ENCODE results near the gene MGAT4A. TPM values are rescaled to one million over a fixed set of nuclear protein-coding genes. Genes with fewer than 3 reads are reported as not detected.

MGAT4A gene
- total and polyA plus RNA-seq, 2 of the 8 experiments (the other 6 are each of a cell fraction or from before 2014, with no cell fraction given): 1.4 to 7.7 TPM

DNA sequence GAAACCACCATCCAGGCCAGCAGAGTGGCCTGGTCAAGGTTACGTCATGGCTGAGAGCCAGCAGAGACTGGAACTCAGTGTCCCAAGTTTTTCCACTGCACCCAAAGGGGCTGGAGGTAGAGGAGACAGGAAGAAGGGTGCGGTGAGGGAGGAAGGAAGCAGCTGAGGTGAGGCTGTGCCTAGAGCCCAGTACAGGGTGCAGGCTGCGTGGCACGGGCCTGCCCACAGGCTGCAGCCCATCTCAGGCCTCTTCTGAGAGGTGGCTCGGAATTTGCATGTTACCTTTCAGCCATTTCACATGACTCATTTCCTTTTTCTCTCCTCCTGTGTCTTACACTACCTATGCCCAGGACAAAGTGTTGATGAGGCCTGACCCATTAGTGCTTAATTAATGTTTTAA, 13.7 kb upstream of the MGAT4A start:
- Histone ChIP-seq H4K5ac (ENCODE audit: insufficient read length, low read depth, low read length) (no peak overlapping the region), H3K36me3 (ENCODE audit: control insufficient read depth in 2 of 4, insufficient read depth in 4 of 4, low read length in 3 of 4) (no peaks in the 10 kb centered on the region), H2BK12ac (ENCODE audit: low read depth, low read length) (no peak overlapping the region), H3K4ac (replicated peaks; ENCODE audit: insufficient read length, low read depth, low read length) (no peak overlapping the region), H3K56ac (replicated peaks; ENCODE audit: insufficient read length, low read depth, low read length) (no peak overlapping the region), H3K23ac (ENCODE audit: insufficient read length) (no peak overlapping the region), H2BK15ac (ENCODE audit: low read length) (no peak overlapping the region), H4K8ac (ENCODE audit: extremely low read depth, insufficient read depth, low read length) (no peak overlapping the region), H2BK5ac (ENCODE audit: low read depth, low read length) (no peak overlapping the region), H3K9me3 (ENCODE audit: insufficient read depth in 2 of 2, low read depth in 1 of 2, low read length in 1 of 2) (no peaks in the 10 kb centered on the region), H4K91ac (replicated peaks; ENCODE audit: insufficient read length, low read length) (no peak overlapping the region), H2AFZ (ENCODE audit: low read length) (no peak overlapping the region), H3K18ac (ENCODE audit: extremely low read depth, low read length) (no peak overlapping the region), H3K4me3 (ENCODE audit: extremely low read depth in 1 of 4, insufficient read depth in 2 of 4, low read depth in 3 of 4, low read length in 4 of 4) (no peak overlapping the region), H3K14ac (ENCODE audit: insufficient read length) (no peak overlapping the region), H3K4me1 (replicated peaks in 1 of 4; ENCODE audit: control insufficient read depth in 3 of 4, insufficient read depth in 4 of 4, low read length in 3 of 4) (peaks cover 0 to 3% (median under 1%) of the 10 kb centered on the region in 4 experiments; a peak in 2 of 7 replicates), H3K79me1 (ENCODE audit: low read depth, low read length) (no peaks in the 10 kb centered on the region; the same call in 1 of the 2 replicates), H2AK5ac (ENCODE audit: low read depth, low read length) (no peak overlapping the region), H3K27ac (ENCODE audit: low read depth, low read length) (no peak overlapping the region), H3K9ac (replicated peaks in 1 of 4; ENCODE audit: extremely low read depth in 1 of 4, low read depth in 3 of 4, low read length in 3 of 4) (no peak overlapping the region), H4K20me1 (replicated peaks in 1 of 2; ENCODE audit: control insufficient read depth in 1 of 2, insufficient read depth in 2 of 2, low read length in 2 of 2) (no peaks in the 10 kb centered on the region), H3K23me2 (ENCODE audit: low read depth, low read length) (no peaks in the 10 kb centered on the region), H3K4me2 (ENCODE audit: insufficient read depth in 1 of 2, low read depth in 2 of 2, low read length in 2 of 2) (no peak overlapping the region), H3K27me3 (replicated peaks in 1 of 4; ENCODE audit: control insufficient read depth in 3 of 4, extremely low read depth in 1 of 4, insufficient read depth in 3 of 4, low read length in 3 of 4) (no peaks in the 10 kb centered on the region), H2BK20ac (ENCODE audit: low read length) (no peak overlapping the region), H2BK120ac (replicated peaks; ENCODE audit: low read depth, low read length) (no peak overlapping the region), H3K79me2 (ENCODE audit: control insufficient read depth in 1 of 2, insufficient read depth in 2 of 2, low read length in 2 of 2) (no peaks in the 10 kb centered on the region)
- TF ChIP-seq, protein P1, sequence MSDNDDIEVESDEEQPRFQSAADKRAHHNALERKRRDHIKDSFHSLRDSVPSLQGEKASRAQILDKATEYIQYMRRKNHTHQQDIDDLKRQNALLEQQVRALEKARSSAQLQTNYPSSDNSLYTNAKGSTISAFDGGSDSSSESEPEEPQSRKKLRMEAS (IDR thresholded peaks at IDR 0.05): no peak
- TF ChIP-seq SIN3A (conservative IDR thresholded peaks at IDR 0.05 in 1 of 2, IDR thresholded peaks at IDR 0.05 in 1 of 2; ENCODE audit: low read depth in 1 of 2, low read length in 2 of 2): no peak
- TF ChIP-seq RFX5 (IDR thresholded peaks at IDR 0.05; ENCODE audit: borderline replicate concordance, low read depth, low read length): no peak
- TF ChIP-seq SP4 (IDR thresholded peaks at IDR 0.05; ENCODE audit: low read length): no peak
- TF ChIP-seq POLR2A (IDR thresholded peaks at IDR 0.05; ENCODE audit: control extremely low read depth in 1 of 2, low read depth in 2 of 2, low read length in 2 of 2): no peak
- no peak for TF ChIP-seq E2F6 (IDR thresholded peaks at IDR 0.05)
- WGBS, 2 experiments (ENCODE audit: extremely low coverage in 1 of 2, insufficient coverage in 1 of 2, insufficient read length in 1 of 2, insufficient replicate concordance in 2 of 2, low coverage in 1 of 2, low lambda C conversion rate in 2 of 2, missing lambda C conversion rate in 1 of 2): 93% methylated on average over 5 of the region's 5 CpGs; no CpG with 5 or more reads in 1 of the 2 experiments
- ChIA-PET POLR2A (ENCODE audit: partially characterized antibody) (no interaction called here), CTCF (ENCODE audit: partially characterized antibody) (interaction anchor here (1.2 to 1.3 kb wide), 2 partner anchors 11 to 62 kb away, joined by 3 to 4 read pairs; no protein-coding TSS in a partner anchor)
- FAIRE-seq (no peak), DNase-seq (ENCODE audit: low read depth in 1 of 2, low spot score in 2 of 2) (no peak)

Data from H1 (cell line).